Measurements from ENCODE around the gene ZNF689. TPM values are rescaled to one million over a fixed set of nuclear protein-coding genes. Genes with fewer than 3 reads are reported as not detected.
A peak's percentile ranks its signal among the peaks of the same experiment; 100 is the strongest.

ZNF689 gene
- total RNA-seq: 10 to 100 TPM; 10.7 to 11.5 TPM

GRCh38 chr16:30609926-30610839 lies at the start of gene ZNF689:
TSS of gene ZNF689 (minus strand) at chr16:30610389. CDS start at chr16:30610041, 348 bp downstream.
- intact Hi-C loops (cut with micrococcal nuclease): loop anchor here (1.0 to 5.0 kb wide), 7 partner anchors 25 to 488 kb away; partner anchors contain the start of genes DCTPP1, FBRS, MAPK3 and PRR14
- H3K27me3 Mint-ChIP-seq (ENCODE audit: low read depth): no peaks in the 10 kb centered on the region
- H3K9me3 Mint-ChIP-seq: no peaks in the 10 kb centered on the region
- peak within 1 kb of the TSS; percentile 96 for H3K27ac Mint-ChIP-seq
- CTCF ChIA-PET: interaction anchor here (0.5 to 3.9 kb wide), 8 partner anchors 12 to 547 kb away, joined by 3 to 24 read pairs (median 4); partner anchors contain the start of gene DCTPP1
- H3K4me3 Mint-ChIP-seq: peak within 1 kb of the TSS; percentile 83
- H3K4me1 Mint-ChIP-seq (ENCODE audit: low read depth): peaks cover 20% of the 10 kb centered on the region
- DNase-seq: peak; percentile 98
- H3K36me3 Mint-ChIP-seq (ENCODE audit: low read depth): peaks cover 13% of the 10 kb centered on the region

GRCh38 chr16:30658731-30659506 lies 48.7 kb upstream of the ZNF689 start:
- H3K4me1 Mint-ChIP-seq (ENCODE audit: low read depth): peaks cover 48% of the 10 kb centered on the region
- CTCF ChIA-PET: interaction anchor here (0.8 to 4.6 kb wide), 9 partner anchors 8 to 249 kb away, joined by 3 to 42 read pairs (median 4); partner anchors contain the start of gene PRR14
- H3K36me3 Mint-ChIP-seq (ENCODE audit: low read depth): peaks cover 49% of the 10 kb centered on the region
- no peak for DNase-seq
- H3K27ac Mint-ChIP-seq: peak overlapping the region; percentile 100
- intact Hi-C loops (cut with micrococcal nuclease): loop anchor here (1.0 to 5.0 kb wide), 21 partner anchors 9 to 852 kb away; partner anchors contain the start of genes ALDOA, ARMC5, CFAP119 and DCTPP1
- H3K9me3 Mint-ChIP-seq: no peaks in the 10 kb centered on the region
- H3K4me3 Mint-ChIP-seq: peak overlapping the region; percentile 99
- H3K27me3 Mint-ChIP-seq (ENCODE audit: low read depth): no peaks in the 10 kb centered on the region

GRCh38 chr16:30657866-30658730 lies 47.9 kb upstream of the ZNF689 start, which contains the start of gene FBRS:
TSS of gene FBRS (plus strand) at chr16:30658431. CDS start at chr16:30659519, 1,088 bp downstream.
- peaks cover 41% of the 10 kb centered on the region for H3K36me3 Mint-ChIP-seq (ENCODE audit: low read depth)
- H3K27ac Mint-ChIP-seq: peak within 1 kb of the TSS; percentile 100
- peak; percentile 100 for DNase-seq
- H3K4me3 Mint-ChIP-seq: peak within 1 kb of the TSS; percentile 99
- H3K27me3 Mint-ChIP-seq (ENCODE audit: low read depth): no peaks in the 10 kb centered on the region
- no peaks in the 10 kb centered on the region for H3K9me3 Mint-ChIP-seq
- intact Hi-C loops (cut with micrococcal nuclease): loop anchor here (1.0 to 5.0 kb wide), 21 partner anchors 8 to 851 kb away; partner anchors contain the start of genes ALDOA, ARMC5, CFAP119 and DCTPP1
- CTCF ChIA-PET: interaction anchor here (0.8 to 4.6 kb wide), 11 partner anchors 7 to 249 kb away, joined by 3 to 42 read pairs (median 4); partner anchors contain the start of gene PRR14
- H3K4me1 Mint-ChIP-seq (ENCODE audit: low read depth): peaks cover 42% of the 10 kb centered on the region

GRCh38 chr16:30656974-30657865 lies 47.0 kb upstream of the ZNF689 start:
- Mint-ChIP-seq H3K4me1 (ENCODE audit: low read depth) (peaks cover 43% of the 10 kb centered on the region), H3K27ac (peak overlapping the region; percentile 87), H3K36me3 (ENCODE audit: low read depth) (peaks cover 42% of the 10 kb centered on the region), H3K4me3 (peak overlapping the region; percentile 99), H3K9me3 (no peaks in the 10 kb centered on the region), H3K27me3 (ENCODE audit: low read depth) (no peaks in the 10 kb centered on the region)
- CTCF ChIA-PET: interaction anchor here (0.7 to 1.2 kb wide), 3 partner anchors 26 to 248 kb away, joined by 3 to 4 read pairs (median 3); no protein-coding TSS in a partner anchor
- no peak for DNase-seq
- intact Hi-C loops (cut with micrococcal nuclease): loop anchor here (5.0 kb wide), 1 partner anchor 850 kb away; the partner anchor contains the start of gene MAZ

- H3K27ac Mint-ChIP-seq: peak overlapping the region; percentile 26
- no peak overlapping the region for H3K4me3 Mint-ChIP-seq
- peaks cover 41% of the 10 kb centered on the region for H3K4me1 Mint-ChIP-seq (ENCODE audit: low read depth)
- H3K36me3 Mint-ChIP-seq (ENCODE audit: low read depth): peaks cover 40% of the 10 kb centered on the region
- CTCF ChIA-PET: interaction anchor here (1.2 kb wide), 1 partner anchor 247 kb away, joined by 4 read pairs; no protein-coding TSS in a partner anchor
- intact Hi-C loops (cut with micrococcal nuclease): loop anchor here (5.0 kb wide), 1 partner anchor 849 kb away; the partner anchor contains the start of gene MAZ
- H3K9me3 Mint-ChIP-seq: no peaks in the 10 kb centered on the region
- no peak for DNase-seq
- no peaks in the 10 kb centered on the region for H3K27me3 Mint-ChIP-seq (ENCODE audit: low read depth)
These were observed 46.2 kb upstream of the ZNF689 start for GRCh38 chr16:30656388-30656787.

GRCh38 chr16:30655815-30656347 lies 45.7 kb upstream of the ZNF689 start:
- intact Hi-C loops (cut with micrococcal nuclease): loop anchor here (5.0 kb wide), 1 partner anchor 849 kb away; the partner anchor contains the start of gene MAZ
- Mint-ChIP-seq H3K27ac (peak overlapping the region; percentile 69), H3K9me3 (no peaks in the 10 kb centered on the region), H3K4me1 (ENCODE audit: low read depth) (peaks cover 37% of the 10 kb centered on the region), H3K36me3 (ENCODE audit: low read depth) (peaks cover 36% of the 10 kb centered on the region), H3K27me3 (ENCODE audit: low read depth) (no peaks in the 10 kb centered on the region), H3K4me3 (no peak overlapping the region)
- no peak for DNase-seq
- CTCF ChIA-PET: interaction anchor here (1.1 kb wide), 1 partner anchor 37 kb away, joined by 3 read pairs; no protein-coding TSS in a partner anchor

GRCh38 chr16:30654856-30655255 lies 44.7 kb upstream of the ZNF689 start:
- Mint-ChIP-seq H3K4me3 (no peak overlapping the region), H3K36me3 (ENCODE audit: low read depth) (peaks cover 30% of the 10 kb centered on the region), H3K27ac (no peak overlapping the region), H3K9me3 (no peaks in the 10 kb centered on the region), H3K4me1 (ENCODE audit: low read depth) (peaks cover 38% of the 10 kb centered on the region), H3K27me3 (ENCODE audit: low read depth) (no peaks in the 10 kb centered on the region)
- DNase-seq: no peak
- CTCF ChIA-PET: interaction anchor here (1.1 to 3.2 kb wide), 2 partner anchors 38 to 39 kb away, joined by 3 to 17 read pairs; no protein-coding TSS in a partner anchor
- intact Hi-C loops (cut with micrococcal nuclease): loop anchor here (5.0 kb wide), 1 partner anchor 848 kb away; the partner anchor contains the start of gene MAZ

GRCh38 chr16:30652718-30653117 lies 42.5 kb upstream of the ZNF689 start:
- Mint-ChIP-seq H3K4me1 (ENCODE audit: low read depth) (peaks cover 39% of the 10 kb centered on the region), H3K4me3 (peak overlapping the region; percentile 85), H3K36me3 (ENCODE audit: low read depth) (peaks cover 30% of the 10 kb centered on the region), H3K9me3 (no peaks in the 10 kb centered on the region), H3K27me3 (ENCODE audit: low read depth) (no peaks in the 10 kb centered on the region), H3K27ac (peak overlapping the region; percentile 84)
- intact Hi-C loops (cut with micrococcal nuclease): no loop called here
- DNase-seq: no peak
- CTCF ChIA-PET: interaction anchor here (0.6 to 3.2 kb wide), 3 partner anchors 41 to 126 kb away, joined by 3 to 17 read pairs (median 3); no protein-coding TSS in a partner anchor

- H3K4me3 Mint-ChIP-seq: peak overlapping the region; percentile 85
- CTCF ChIA-PET: interaction anchor here (0.6 to 3.2 kb wide), 4 partner anchors 8 to 125 kb away, joined by 3 to 18 read pairs (median 10); no protein-coding TSS in a partner anchor
- peaks cover 32% of the 10 kb centered on the region for H3K4me1 Mint-ChIP-seq (ENCODE audit: low read depth)
- H3K27me3 Mint-ChIP-seq (ENCODE audit: low read depth): no peaks in the 10 kb centered on the region
- no peak for DNase-seq
- peak overlapping the region; percentile 84 for H3K27ac Mint-ChIP-seq
- H3K36me3 Mint-ChIP-seq (ENCODE audit: low read depth): peaks cover 28% of the 10 kb centered on the region
- no peaks in the 10 kb centered on the region for H3K9me3 Mint-ChIP-seq
- intact Hi-C loops (cut with micrococcal nuclease): no loop called here
These were observed 41.8 kb upstream of the ZNF689 start for GRCh38 chr16:30652005-30652296.
